ENCODE measurements around the gene TBX2.

Gene TBX2

GRCh38 chr17:61419496-61420046, 19.9 kb downstream of the TBX2 start:
- Histone ChIP-seq H3K4me2 (no peak overlapping the region), H3K9me3 (no peaks in the 10 kb centered on the region), H3K36me3 (no peaks in the 10 kb centered on the region), H3K27ac (no peak overlapping the region), H3K4me3 (no peak overlapping the region), H3K27me3 (peaks cover 4% of the 10 kb centered on the region; the same call in 1 of the 2 replicates), H3K9ac (no peak overlapping the region), H3K4me1 (peaks cover 14% of the 10 kb centered on the region), H4K20me1 (no peaks in the 10 kb centered on the region)
- no peak for TF ChIP-seq Cebpa-rat (IDR thresholded peaks at IDR 0.05)

- Histone ChIP-seq H3K27ac (no peak overlapping the region), H3K27me3 (no peaks in the 10 kb centered on the region; the same call in 1 of the 2 replicates), H3K9ac (no peak overlapping the region), H3K4me3 (no peak overlapping the region), H3K9me3 (no peaks in the 10 kb centered on the region), H4K20me1 (no peaks in the 10 kb centered on the region), H3K4me1 (peaks cover 14% of the 10 kb centered on the region), H3K4me2 (no peak overlapping the region), H3K36me3 (no peaks in the 10 kb centered on the region)
- TF ChIP-seq Cebpa-rat (IDR thresholded peaks at IDR 0.05), result no peak
These were observed 20.4 kb downstream of the TBX2 start for GRCh38 chr17:61420052-61420451.

DNA sequence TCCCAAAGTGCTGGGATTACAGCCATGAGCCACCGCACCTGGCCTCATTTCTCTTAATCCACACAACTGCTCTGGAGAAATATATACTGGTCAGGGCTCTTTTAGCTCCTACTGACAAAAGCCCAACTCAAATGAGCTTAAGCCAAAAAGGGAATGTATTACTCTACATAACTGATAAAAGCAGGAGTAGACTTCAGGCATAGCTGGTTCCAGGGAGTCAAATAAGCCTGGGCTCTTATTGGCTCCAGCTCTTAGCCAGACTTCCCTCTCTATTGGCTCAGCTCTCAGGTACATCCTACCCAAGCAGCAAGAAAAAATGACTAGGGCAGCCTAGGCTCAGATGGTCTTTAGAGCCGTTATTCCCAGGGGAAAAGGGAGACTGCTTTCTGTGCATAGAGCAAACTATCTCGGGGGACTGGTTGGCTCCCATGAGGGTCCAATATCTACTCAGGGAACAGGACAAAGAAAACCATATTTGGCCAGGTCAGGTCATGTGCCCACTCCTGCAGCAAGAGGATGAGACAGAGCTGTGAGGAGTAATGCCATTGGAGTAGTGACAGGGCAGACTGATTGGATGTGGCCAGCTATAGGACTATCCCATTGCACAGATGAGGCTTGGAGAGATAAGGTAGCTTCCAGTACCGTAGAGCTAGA, 21.2 kb downstream of the TBX2 start:
- no peaks in the 10 kb centered on the region for H3K9me3 ChIP-seq
- no peak overlapping the region for H3K27ac ChIP-seq
- no peaks in the 10 kb centered on the region; the same call in 1 of the 2 replicates for H3K27me3 ChIP-seq
- H3K4me1 ChIP-seq, result peaks cover 10% of the 10 kb centered on the region
- H3K4me2 ChIP-seq, result no peak overlapping the region
- no peak overlapping the region for H3K9ac ChIP-seq
- H4K20me1 ChIP-seq, result no peaks in the 10 kb centered on the region
- no peak overlapping the region for H3K4me3 ChIP-seq
- no peaks in the 10 kb centered on the region for H3K36me3 ChIP-seq
- no peak for TF ChIP-seq Cebpa-rat (IDR thresholded peaks at IDR 0.05)

GRCh38 chr17:61421460-61421859, 21.8 kb downstream of the TBX2 start:
- Histone ChIP-seq H3K27ac (no peak overlapping the region), H3K4me1 (peaks cover 5% of the 10 kb centered on the region), H3K4me3 (no peak overlapping the region), H3K9ac (no peak overlapping the region), H3K4me2 (no peak overlapping the region), H3K27me3 (no peaks in the 10 kb centered on the region; the same call in 1 of the 2 replicates), H3K9me3 (no peaks in the 10 kb centered on the region), H3K36me3 (no peaks in the 10 kb centered on the region), H4K20me1 (no peaks in the 10 kb centered on the region)
- no peak for TF ChIP-seq Cebpa-rat (IDR thresholded peaks at IDR 0.05)

- no peaks in the 10 kb centered on the region; the same call in 1 of the 2 replicates for H3K27me3 ChIP-seq
- H3K4me2 ChIP-seq, result no peak overlapping the region
- H3K36me3 ChIP-seq, result no peaks in the 10 kb centered on the region
- no peak overlapping the region for H3K4me3 ChIP-seq
- H4K20me1 ChIP-seq, result no peaks in the 10 kb centered on the region
- no peak overlapping the region for H3K27ac ChIP-seq
- H3K9ac ChIP-seq, result no peak overlapping the region
- no peaks in the 10 kb centered on the region for H3K9me3 ChIP-seq
- TF ChIP-seq Cebpa-rat (IDR thresholded peaks at IDR 0.05), result no peak
- no peaks in the 10 kb centered on the region for H3K4me1 ChIP-seq
These were observed 22.6 kb downstream of the TBX2 start for GRCh38 chr17:61422116-61422799.

DNA sequence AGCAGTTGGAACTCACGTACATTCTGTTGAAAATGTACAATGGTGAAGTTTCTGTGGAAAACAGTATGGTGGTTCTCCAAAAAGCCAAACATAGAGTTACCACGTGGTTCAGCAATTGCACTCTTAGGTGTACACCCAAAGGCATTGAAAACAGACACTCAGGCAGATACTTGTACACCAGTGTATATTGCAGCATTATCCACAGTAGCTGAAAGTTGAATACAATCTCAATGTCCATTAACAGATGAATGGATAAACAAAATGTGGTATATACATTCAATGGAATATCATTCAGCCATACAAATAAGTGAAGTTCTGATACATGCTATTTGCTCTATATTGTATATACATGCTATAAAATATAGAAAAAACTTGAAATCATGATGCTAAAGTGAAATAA, 23.2 kb downstream of the TBX2 start:
- Histone ChIP-seq H3K4me1 (no peaks in the 10 kb centered on the region), H3K4me2 (no peak overlapping the region), H3K9me3 (no peaks in the 10 kb centered on the region), H3K4me3 (no peak overlapping the region), H4K20me1 (no peaks in the 10 kb centered on the region), H3K27ac (no peak overlapping the region), H3K36me3 (no peaks in the 10 kb centered on the region), H3K27me3 (no peaks in the 10 kb centered on the region; the same call in 1 of the 2 replicates), H3K9ac (no peak overlapping the region)
- TF ChIP-seq Cebpa-rat (IDR thresholded peaks at IDR 0.05), result no peak

GRCh38 chr17:61423967-61424649, 24.5 kb downstream of the TBX2 start:
- H3K4me1 ChIP-seq, result no peaks in the 10 kb centered on the region
- no peaks in the 10 kb centered on the region; the same call in 1 of the 2 replicates for H3K27me3 ChIP-seq
- no peak overlapping the region for H3K4me3 ChIP-seq
- no peaks in the 10 kb centered on the region for H3K9me3 ChIP-seq
- H3K27ac ChIP-seq, result no peak overlapping the region
- H3K9ac ChIP-seq, result no peak overlapping the region
- TF ChIP-seq Cebpa-rat (IDR thresholded peaks at IDR 0.05), result no peak
- H3K36me3 ChIP-seq, result no peaks in the 10 kb centered on the region
- no peak overlapping the region for H3K4me2 ChIP-seq
- H4K20me1 ChIP-seq, result no peaks in the 10 kb centered on the region

DNA sequence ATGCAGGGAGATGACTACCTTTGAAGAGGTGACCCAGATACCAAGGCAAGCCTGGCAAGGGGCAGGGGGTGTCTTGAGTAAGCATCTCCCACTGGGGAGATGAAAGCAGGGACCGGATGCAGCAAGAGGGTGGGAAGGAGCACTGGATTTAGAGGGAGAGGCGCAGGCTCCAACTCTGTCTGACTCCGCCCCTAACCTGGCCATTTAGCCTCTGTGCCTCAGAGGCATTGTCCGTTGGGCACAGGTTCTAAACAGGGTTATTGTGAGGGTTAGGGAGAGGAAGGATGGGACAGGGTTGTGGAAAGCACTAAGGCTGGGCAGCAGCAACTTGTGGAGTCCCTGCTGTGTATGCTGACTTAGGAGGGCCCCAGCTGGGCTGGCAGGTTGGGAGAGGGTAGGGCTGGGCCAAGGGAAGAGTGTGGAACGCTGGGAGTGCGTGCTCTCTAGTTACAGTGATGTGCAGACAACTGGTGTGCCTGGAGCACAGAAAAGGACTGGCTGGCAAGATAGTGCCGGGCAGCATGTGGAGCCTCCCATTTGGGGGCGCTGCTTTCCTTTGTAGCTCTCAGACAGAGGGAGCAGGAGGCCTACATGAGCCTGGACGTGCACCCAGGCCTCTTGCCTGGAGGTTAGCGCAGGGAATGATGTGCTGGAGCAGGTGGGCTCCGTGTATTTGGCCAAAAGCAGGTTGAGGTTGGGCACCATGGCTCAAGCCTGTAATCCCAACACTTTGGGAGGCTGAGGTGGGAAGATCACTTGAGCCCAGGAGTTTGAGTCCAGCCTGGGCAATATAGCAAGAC, 26.2 kb downstream of the TBX2 start:
- H3K27me3 ChIP-seq, result no peaks in the 10 kb centered on the region
- TF ChIP-seq Cebpa-rat (IDR thresholded peaks at IDR 0.05), result no peak
- H3K9ac ChIP-seq, result no peak overlapping the region
- no peaks in the 10 kb centered on the region for H4K20me1 ChIP-seq
- H3K4me1 ChIP-seq, result no peaks in the 10 kb centered on the region
- no peak overlapping the region for H3K27ac ChIP-seq
- no peak overlapping the region for H3K4me3 ChIP-seq
- H3K9me3 ChIP-seq, result no peaks in the 10 kb centered on the region
- H3K4me2 ChIP-seq, result no peak overlapping the region
- no peaks in the 10 kb centered on the region for H3K36me3 ChIP-seq

Data from BLaER1 (cell line).